Renal cortical epithelial cell (primary cell): ENCODE data around the gene ELFN2. TPM values are rescaled to one million over a fixed set of nuclear protein-coding genes. Genes with fewer than 3 reads are reported as not detected.
A peak's percentile ranks its signal among the peaks of the same experiment; 100 is the strongest.

Source experiments
- DNase-seq: peaks from one replicate; pipeline ENCODE4 v3.0.0-alpha.2; 2011; ENCODE audit warnings: low read depth
- total RNA-seq: library from RNA; depleted of rRNA; stranded (reverse); fragments of >200 nt; gene quantifications from 2 replicates; pipeline ENCODE4 v1.2.3, GENCODE V29; 2014

The ELFN2 gene
- total RNA-seq, 1 donor from 2014 or later = 18.8 TPM

DNA sequence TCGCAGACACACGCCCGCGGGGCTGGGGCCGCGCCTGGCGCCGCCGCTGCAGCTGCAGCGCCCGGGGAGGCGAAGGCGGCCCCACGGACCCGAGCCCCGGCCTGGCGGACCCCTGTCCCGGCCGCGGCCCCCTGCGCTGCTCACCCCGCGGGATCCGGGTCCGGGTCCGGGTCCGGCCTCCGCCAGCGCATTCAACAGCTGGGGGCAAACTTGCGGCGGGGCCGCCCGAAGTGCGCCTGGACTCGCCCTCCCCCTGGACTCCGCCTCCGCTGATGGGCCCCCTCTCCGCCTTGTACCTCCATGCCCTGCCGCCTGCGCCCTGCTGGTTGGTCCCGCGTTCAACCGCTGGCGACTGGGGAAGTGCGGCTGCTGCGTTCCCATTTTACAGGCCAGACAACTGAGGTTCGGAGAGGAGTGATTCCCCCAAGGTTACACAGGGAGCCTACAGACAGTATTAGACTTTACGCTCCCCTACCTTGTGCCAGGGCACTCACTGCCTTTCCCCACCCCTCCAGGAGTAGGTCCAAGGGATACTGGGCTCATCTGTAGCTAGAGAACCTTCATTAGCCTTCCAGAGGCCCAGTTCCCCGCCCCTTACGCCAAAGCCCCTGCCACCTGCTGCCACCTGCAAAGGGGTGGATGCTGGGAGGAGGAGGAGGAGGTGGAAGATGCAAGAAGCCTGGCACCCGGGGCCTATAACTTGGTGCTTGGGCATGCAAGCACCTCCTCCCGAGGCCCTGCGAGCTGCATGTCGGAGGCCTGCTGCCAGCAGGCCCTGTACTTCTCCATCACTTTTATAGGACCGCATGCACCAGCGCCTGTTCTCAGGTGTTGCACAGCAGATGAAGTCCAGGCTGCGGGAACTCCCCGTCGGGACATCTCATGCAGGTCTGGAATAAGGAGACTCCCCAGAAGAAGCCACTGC, 694 bp upstream of the ELFN2 start:
- no peak for DNase-seq

GRCh38 chr22:37426706-37427134, 559 bp downstream of the ELFN2 start:
- no peak for DNase-seq

DNA sequence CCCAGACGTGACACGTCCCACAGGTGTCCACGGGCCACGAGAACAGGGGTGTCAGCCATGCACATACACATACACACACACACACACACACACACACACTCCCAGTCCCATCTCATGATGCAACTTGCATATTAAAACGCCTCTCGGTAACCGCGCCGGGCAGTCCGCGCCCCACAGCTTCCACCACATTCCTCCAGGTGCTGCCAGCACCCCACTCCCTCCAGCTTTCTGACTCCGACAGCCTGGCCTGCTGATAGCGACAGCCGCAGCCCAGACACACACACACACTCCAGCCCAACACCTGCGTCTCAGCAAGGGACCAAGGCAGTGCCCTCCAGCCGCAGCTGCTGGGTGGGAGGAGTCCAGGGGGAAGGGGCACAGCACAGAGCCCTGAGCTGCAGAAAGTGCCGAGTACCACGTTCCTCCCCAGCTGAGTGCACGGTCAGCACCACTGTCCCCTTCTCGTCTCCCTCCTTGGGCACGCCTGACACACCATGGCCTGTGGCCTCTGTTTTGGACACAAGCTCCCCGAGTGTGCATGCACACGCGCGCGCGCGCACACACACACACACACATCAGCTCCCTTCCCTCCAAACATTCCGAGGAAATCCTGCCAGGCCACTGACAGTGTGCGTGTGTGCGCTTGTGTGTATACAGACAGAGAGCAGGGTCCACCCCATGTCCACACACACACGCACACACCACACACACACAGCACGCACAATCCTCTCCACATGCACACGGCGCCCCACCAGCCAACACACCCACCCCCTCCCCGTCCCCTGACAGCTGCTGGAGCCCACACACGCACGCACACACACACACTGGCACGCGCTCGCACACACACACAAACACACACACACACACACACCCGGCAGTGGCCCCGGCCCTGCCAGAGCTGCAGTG, 1.2 kb downstream of the ELFN2 start:
- peak; percentile 52 for DNase-seq

DNA sequence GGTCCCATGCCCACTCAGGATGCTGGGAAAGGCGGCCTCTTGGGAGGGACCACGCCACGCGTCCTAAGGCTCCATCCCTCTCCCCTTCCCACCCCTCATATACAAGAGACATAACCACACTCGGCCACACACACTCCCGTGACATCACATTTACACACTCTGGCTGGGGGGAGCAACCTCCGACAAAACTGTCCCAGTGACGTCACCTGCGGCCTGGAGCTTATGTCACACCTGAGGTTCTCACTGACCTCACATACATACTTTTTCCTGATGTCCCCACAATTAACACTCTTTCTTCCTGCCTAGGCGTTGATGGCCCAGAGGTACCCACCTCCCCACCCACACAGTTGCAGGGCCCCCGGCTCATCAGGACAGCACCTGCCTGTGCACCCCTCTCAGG, 1.9 kb downstream of the ELFN2 start:
- no peak for DNase-seq

DNA sequence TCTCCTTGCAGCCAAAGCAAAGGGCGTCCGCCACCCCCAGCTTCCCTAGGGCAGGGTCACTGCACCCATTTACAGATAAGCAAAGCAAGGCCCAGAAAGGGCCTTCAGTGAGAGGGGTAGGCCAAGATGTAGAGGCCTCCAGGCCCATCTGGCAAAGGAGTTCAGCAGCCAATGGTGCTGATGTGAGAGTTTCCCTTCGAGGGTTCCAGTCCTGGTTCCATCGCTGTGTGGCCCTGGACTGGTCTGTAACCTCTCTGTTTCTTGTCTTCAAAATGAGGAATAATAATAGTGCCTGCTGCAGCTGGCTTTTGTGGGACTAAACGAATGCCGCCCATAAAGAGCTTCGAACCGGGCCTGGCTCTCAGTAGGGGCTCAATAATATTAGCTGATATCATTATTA, 4.0 kb downstream of the ELFN2 start:
- no peak for DNase-seq

DNA sequence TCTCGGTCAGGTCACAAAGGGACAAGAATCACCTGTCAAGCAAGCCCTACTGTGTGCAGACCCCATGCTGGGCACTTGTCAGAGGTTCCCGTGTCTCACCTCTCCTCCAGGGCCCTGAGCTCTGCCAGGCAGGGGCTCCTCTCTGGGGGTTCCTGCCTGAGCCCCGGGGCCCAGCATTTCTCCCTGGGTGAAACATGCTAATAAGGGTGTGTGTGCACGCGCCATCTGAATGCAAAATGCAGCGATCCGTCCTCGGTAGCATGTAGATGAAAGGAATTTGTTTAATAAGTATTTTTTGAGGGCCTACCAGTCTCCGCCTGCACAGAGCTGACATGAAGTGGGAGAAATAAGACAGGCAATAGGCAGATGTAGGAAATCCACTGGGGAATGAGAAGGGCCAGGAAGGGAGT, 5.8 kb downstream of the ELFN2 start:
- DNase-seq = no peak

DNA sequence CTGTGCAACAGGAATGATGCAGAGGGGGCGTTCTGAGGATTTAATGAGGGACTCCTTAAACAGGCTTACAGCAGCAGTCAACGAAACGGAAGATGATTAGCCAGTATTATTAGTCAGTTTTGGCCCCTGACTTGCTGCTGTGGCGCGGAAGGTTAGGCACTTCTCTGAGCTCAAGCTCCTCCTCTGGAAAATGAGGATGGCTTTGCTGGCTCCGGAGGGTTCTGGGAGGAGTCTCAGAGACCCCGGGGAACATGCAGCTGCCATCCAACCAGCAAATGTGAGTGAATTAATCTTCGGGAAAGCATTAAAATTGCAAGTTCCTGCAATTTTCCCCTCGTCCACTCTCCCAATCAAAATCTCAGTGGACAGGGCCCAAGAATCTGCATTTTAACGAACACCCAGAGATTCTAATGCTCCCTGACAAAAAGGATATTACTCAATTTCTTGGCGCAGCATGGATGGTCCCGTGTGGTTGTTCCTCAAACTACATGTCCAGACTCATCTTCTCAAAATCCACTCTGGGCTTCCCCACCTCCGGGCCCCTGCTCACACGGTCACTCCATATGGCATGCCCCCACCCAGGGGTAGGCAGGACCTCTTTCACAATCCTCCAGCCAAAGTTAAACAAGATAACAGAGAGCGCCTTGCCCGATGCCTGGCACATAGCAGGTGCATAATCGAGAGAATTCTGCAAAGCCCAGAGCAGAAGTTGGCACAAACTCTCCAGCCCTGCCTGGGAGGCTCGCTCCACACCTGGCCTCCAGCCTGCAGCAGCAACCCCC, 6.4 kb downstream of the ELFN2 start:
- peak; percentile 30 for DNase-seq

- peak; percentile 32 for DNase-seq
Observed at GRCh38 chr22:37419969-37420685, 7.2 kb downstream of the ELFN2 start.

GRCh38 chr22:37419370-37419968, 7.8 kb downstream of the ELFN2 start:
- no peak for DNase-seq

DNA sequence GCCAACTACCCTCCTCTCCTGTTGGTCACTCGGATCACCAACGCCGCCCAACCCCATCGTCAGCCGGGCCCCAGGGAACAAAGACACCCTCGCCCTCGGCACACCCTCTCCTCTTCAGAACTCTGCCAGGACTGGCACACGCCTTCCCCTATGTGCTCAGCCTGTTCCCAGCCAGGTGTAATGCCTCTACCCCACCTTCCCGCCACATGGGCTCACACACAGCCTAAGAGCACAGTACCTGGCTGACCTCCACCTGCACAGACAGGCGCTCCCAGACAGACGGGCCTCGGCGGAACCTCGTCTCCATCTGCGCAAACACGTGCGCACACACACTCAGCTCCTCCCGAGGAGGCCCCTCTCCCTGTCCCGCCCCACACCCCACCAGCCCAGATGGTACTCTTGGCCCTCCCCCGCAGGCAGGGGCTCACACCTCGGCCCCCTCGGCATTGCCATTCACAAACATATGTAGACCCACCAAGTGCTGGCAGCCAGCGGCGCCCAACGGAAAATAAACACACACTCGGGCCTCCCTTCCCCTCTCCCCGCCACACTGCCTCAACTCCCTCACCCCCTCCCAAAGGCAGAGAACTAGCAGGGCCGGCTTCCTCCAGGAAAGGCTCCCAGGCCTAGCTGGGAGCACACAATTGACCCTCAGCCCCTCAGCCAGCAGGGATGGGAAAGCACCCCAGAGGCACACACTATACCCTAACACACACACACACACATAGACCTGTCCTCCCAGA, 8.5 kb downstream of the ELFN2 start:
- no peak for DNase-seq

- no peak for DNase-seq
Observed at GRCh38 chr22:37417677-37418348, 9.5 kb downstream of the ELFN2 start.

- DNase-seq = no peak
Observed at GRCh38 chr22:37417264-37417663, 10.0 kb downstream of the ELFN2 start.

DNA sequence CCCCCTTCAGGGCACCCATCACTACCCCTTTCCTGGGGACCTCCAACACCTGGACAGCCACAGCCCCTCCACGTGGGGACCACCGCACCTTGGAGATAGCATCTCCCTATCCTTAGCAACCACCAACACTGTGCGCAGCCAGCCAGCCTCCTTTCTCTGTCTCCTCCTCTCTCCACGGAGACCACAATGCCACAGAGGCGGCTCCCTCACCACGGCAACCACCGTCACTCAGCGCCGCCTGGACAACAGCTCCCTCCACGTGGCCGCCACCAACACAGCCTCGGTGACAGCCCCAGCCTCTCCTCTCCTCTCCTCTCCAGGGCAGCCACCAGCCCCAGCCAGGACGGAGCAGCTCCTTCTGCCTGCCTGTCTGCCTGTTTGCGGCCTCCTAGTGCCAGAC, 10.5 kb downstream of the ELFN2 start:
- DNase-seq = no peak

DNA sequence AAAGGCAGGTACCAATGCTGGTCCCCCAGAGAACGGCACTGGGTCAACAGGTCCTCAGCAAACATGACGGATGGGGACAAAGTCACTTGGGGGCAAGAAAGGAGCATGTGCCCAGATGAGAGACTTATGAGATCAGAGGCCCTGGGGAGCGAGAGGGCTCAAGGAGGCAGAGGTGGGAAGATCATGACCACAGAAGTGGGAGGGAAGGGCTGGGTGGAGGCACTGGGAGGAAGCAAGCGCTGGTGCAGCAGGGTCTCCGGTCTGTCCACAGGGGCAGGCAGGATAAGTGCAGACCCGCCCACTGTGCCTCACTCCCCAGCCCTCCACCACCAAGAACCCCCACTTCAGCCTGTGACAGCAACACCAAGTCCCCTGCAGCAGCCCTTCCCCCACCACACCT, 10.9 kb downstream of the ELFN2 start:
- no peak for DNase-seq

DNA sequence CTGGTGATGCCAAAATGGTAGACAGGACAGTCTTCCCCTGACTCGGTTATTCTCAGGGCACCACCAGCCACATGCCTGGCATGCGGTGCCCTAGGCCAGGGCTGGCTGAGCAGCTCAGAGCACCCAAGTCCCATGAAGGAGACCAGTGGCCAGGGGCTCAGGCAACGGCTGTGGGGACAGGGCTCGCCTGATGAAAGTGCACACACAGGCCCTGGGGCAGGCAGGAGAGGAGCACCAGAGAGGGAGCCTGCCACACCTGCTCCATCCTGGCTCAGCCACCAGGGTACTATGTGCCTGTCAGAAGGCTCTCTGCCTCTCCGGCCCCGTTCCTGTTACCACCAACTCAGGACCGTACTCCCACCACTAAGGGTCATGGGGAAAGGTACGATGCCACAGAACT, 12.1 kb downstream of the ELFN2 start:
- DNase-seq = no peak

- no peak for DNase-seq
Observed at GRCh38 chr22:37414288-37414687, 13.0 kb downstream of the ELFN2 start.

- DNase-seq = no peak
Observed at GRCh38 chr22:37413546-37413945, 13.7 kb downstream of the ELFN2 start.

DNA sequence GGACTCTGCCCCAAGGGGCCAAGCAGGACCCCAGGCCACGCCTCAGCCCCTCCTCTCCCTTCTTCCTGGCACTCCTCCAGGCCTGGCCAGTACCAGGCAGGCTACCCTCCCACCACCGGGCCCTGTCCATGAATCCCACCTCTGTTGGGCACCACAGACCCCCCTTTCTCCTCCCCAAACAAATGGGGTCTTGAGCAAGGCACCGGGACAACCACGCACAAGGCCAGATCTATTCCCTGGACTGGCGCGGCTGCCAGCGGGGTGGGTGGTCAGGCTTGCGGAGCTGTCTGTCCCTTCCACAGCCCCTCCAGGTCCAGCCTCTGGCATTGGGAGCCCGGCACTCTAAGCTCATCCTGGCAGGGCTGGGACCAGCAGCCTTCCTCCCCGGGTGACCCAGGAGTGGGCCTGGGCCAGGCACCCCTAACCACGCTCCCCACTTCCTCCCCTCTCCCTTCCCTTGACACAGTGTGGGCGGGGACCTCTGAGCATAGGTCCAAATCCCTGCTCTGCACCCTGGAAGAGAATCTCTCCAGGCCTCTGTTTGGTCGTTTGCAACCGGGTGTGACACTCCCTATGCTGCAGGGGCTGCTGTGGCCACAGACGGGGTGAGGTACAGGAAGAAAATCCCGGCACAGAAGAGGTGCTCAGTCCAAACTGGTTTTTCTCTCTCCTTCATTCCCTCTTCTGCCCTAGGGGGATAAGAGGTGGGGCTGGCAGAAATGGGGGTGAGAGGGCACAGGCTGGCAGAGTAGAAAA, 14.6 kb downstream of the ELFN2 start:
- DNase-seq = no peak

- no peak for DNase-seq
Observed at GRCh38 chr22:37411655-37412054, 15.6 kb downstream of the ELFN2 start.
